Astrocyte (in vitro differentiated cells and primary cell): ENCODE data around the gene CHST15.

Source experiments
- CTCF ChIP-seq: IDR thresholded peaks from 2 replicates; pipeline ENCODE4 v1.5.1; 2011; ENCODE audit warnings: low read depth, mild to moderate bottlenecking, inconsistent platforms, low read length, moderate library complexity; ENCODE audit not compliant: insufficient read depth
- EZH2 ChIP-seq: IDR thresholded peaks from 2 replicates; pipeline ENCODE4 v1.6.1; 2012; ENCODE audit warnings: mild to moderate bottlenecking, low read length, inconsistent platforms; ENCODE audit not compliant: insufficient read depth

- TF ChIP-seq CTCF: no peak
- no peak for TF ChIP-seq EZH2
Measured at GRCh38 chr10:124045276-124045675, 48.1 kb downstream of the CHST15 start.
